H1 (cell line): ENCODE results near the gene AIFM1. TPM values are rescaled to one million over a fixed set of nuclear protein-coding genes. Genes with fewer than 3 reads are reported as not detected.

Source experiments
- CHD7 ChIP-seq: fragments of 300-600 bp; sonication (generic); IDR thresholded peaks from 2 replicates; pipeline ENCODE4 v1.7.1; 2012; ENCODE audit warnings: low read length, moderate library complexity, mild to moderate bottlenecking, inconsistent platforms; ENCODE audit not compliant: insufficient replicate concordance
- POU5F1 ChIP-seq: IDR thresholded peaks from 2 replicates; pipeline ENCODE4 v1.6.1; 2011; ENCODE audit warnings: low read depth, mild to moderate bottlenecking, low read length, moderate library complexity
- RBBP5 ChIP-seq: IDR thresholded peaks from 2 replicates; pipeline ENCODE4 v1.7.1; 2012; ENCODE audit warnings: low read depth, mild to moderate bottlenecking, inconsistent platforms, low read length, moderate library complexity, borderline replicate concordance
- SP2 ChIP-seq: IDR thresholded peaks from 2 replicates; pipeline ENCODE4 v1.6.1; 2012; ENCODE audit warnings: mild to moderate bottlenecking, low read length, inconsistent platforms
- polyA plus RNA-seq, 7 experiments: library from polyadenylated mRNA; depleted of rRNA in 3 of 7; stranded (reverse) in 5 of 7; unstranded in 2 of 7; fragments of >200 nt in 5 of 7; fragments of 200-250 nt in 2 of 7; gene quantifications; 1 replicate in 5 of 7; 2 replicates in 1 of 7; 4 replicates in 1 of 7; pipeline versions ENCODE4 v1.2.1 to v1.2.3, GENCODE V29; 2011 to 2013; ENCODE audit warnings: missing spikeins in 2 of 7, mixed read lengths in 2 of 7
- total RNA-seq: library from RNA; stranded (reverse); fragmentation: NEBNext Ultra II Directional; extraction: Animal tissue kit (Norgen Biotek cat#: 25700); gene quantifications from 2 replicates; pipeline ENCODE4 v1.2.1, GENCODE V29; 2021

AIFM1 gene
- total and polyA plus RNA-seq, 2 of the 8 experiments (the other 6 are each of a cell fraction or from before 2014, with no cell fraction given): 34.1 to 55.4 TPM

- TF ChIP-seq CHD7 (no peak), SP2 (no peak), POU5F1 (no peak), RBBP5 (no peak)
Observed at GRCh38 chrX:130098210-130098552, 67.5 kb downstream of the AIFM1 start (continued).
